Lower lobe of right lung (tissue), 2 donors: ENCODE data around the gene SNAI1. TPM values are rescaled to one million over a fixed set of nuclear protein-coding genes. Genes with fewer than 3 reads are reported as not detected.
A peak's percentile ranks its signal among the peaks of the same experiment; 100 is the strongest.
"Not testable (repeated sequence)": the region's sequence is repeated elsewhere in the genome, so short reads cannot be mapped to it uniquely, and the experiment has no call there.

ENCODE experiments used
- ATAC-seq, 2 donors: fragments of 200-7000 bp; cut with Tn5 transposase; one replicate each; pipeline ENCODE4 v1.9.1; 2020 to 2022; ENCODE audit warnings: mild to moderate bottlenecking in 2 of 2, moderate library complexity in 2 of 2
- DNase-seq: peaks from one replicate; pipeline ENCODE4 v3.0.0-alpha.2; 2020
- H3K27ac ChIP-seq: fragments of 200-600 bp; one replicate; pipeline ENCODE4 v1.8.0; 2022
- H3K27me3 ChIP-seq: fragments of 200-600 bp; one replicate; pipeline ENCODE4 v1.8.0; 2022; ENCODE audit warnings: low read depth
- H3K36me3 ChIP-seq: fragments of 200-600 bp; one replicate; pipeline ENCODE4 v1.8.0; 2022; ENCODE audit warnings: mild to moderate bottlenecking
- H3K4me1 ChIP-seq: fragments of 200-600 bp; one replicate; pipeline ENCODE4 v1.8.0; 2022
- H3K4me3 ChIP-seq: fragments of 200-600 bp; one replicate; pipeline ENCODE4 v1.8.0; 2022; ENCODE audit warnings: mild to moderate bottlenecking
- H3K9me3 ChIP-seq: fragments of 200-600 bp; one replicate; pipeline ENCODE4 v1.8.0; 2022
- CTCF ChIP-seq: fragments of 200-600 bp; IDR thresholded peaks from one replicate; pipeline ENCODE4 v1.8.0; 2022; ENCODE audit warnings: antibody characterized with exemption, mild to moderate bottlenecking
- intact Hi-C: fragments of 100-400 bp; cut with DNase I; formaldehyde crosslinking; loops from one replicate; pipeline ENCODE4 v1.11.0; 2022
- total RNA-seq: library from RNA; stranded (reverse); fragmentation: NEBNext Ultra II Directional; extraction: Animal tissue kit (Norgen Biotek cat#: 25700); gene quantifications from one replicate; pipeline ENCODE4 v1.2.1, GENCODE V29; 2021
- donor health status: DM: no; HTN: yes; CAD: no; lungs with severe emphysema.

Gene SNAI1
- total RNA-seq, 1 donor from 2014 or later = 1.9 TPM

- ATAC-seq = no peak
- DNase-seq = no peak
- H3K27ac ChIP-seq = no peak overlapping the region
- no peak for TF ChIP-seq CTCF
- intact Hi-C loops = no loop called here
- no peak overlapping the region for H3K4me3 ChIP-seq
- H3K9me3 ChIP-seq = no peaks in the 10 kb centered on the region
- no peaks in the 10 kb centered on the region for H3K27me3 ChIP-seq
- H3K36me3 ChIP-seq = no peaks in the 10 kb centered on the region
- H3K4me1 ChIP-seq = no peaks in the 10 kb centered on the region
Observed at GRCh38 chr20:49966861-49967260, 15.9 kb upstream of the SNAI1 start.

GRCh38 chr20:49969234-49969633 lies 13.5 kb upstream of the SNAI1 start:
- Histone ChIP-seq H3K27ac (peak overlapping the region; percentile 10), H3K27me3 (no peaks in the 10 kb centered on the region), H3K4me3 (no peak overlapping the region), H3K4me1 (no peaks in the 10 kb centered on the region), H3K9me3 (no peaks in the 10 kb centered on the region), H3K36me3 (no peaks in the 10 kb centered on the region)
- ATAC-seq (no peak), DNase-seq (no peak)
- intact Hi-C loops = no loop called here
- TF ChIP-seq CTCF = no peak

GRCh38 chr20:49969946-49970345 lies 12.8 kb upstream of the SNAI1 start:
- H3K27me3 ChIP-seq = no peaks in the 10 kb centered on the region
- no peak for TF ChIP-seq CTCF
- intact Hi-C loops = no loop called here
- no peaks in the 10 kb centered on the region for H3K36me3 ChIP-seq
- H3K27ac ChIP-seq = no peak overlapping the region
- no peaks in the 10 kb centered on the region for H3K9me3 ChIP-seq
- no peak for ATAC-seq
- no peak overlapping the region for H3K4me3 ChIP-seq
- no peaks in the 10 kb centered on the region for H3K4me1 ChIP-seq
- DNase-seq = no peak

- intact Hi-C loops = no loop called here
- H3K9me3 ChIP-seq = no peaks in the 10 kb centered on the region
- H3K27ac ChIP-seq = no peak overlapping the region
- no peaks in the 10 kb centered on the region for H3K4me1 ChIP-seq
- no peak for DNase-seq
- TF ChIP-seq CTCF = no peak
- H3K4me3 ChIP-seq = no peak overlapping the region
- no peaks in the 10 kb centered on the region for H3K36me3 ChIP-seq
- ATAC-seq = no peak
- H3K27me3 ChIP-seq = no peaks in the 10 kb centered on the region
Observed at GRCh38 chr20:49970498-49970897, 12.3 kb upstream of the SNAI1 start.

GRCh38 chr20:49973981-49974380 lies 8.8 kb upstream of the SNAI1 start:
- Histone ChIP-seq H3K36me3 (no peaks in the 10 kb centered on the region), H3K27ac (no peak overlapping the region), H3K4me3 (no peak overlapping the region), H3K4me1 (peaks cover 4% of the 10 kb centered on the region), H3K9me3 (no peaks in the 10 kb centered on the region), H3K27me3 (no peaks in the 10 kb centered on the region)
- TF ChIP-seq CTCF = no peak
- DNase-seq (no peak), ATAC-seq (no peak)
- intact Hi-C loops = no loop called here

GRCh38 chr20:49976542-49976941 lies 6.2 kb upstream of the SNAI1 start:
- Histone ChIP-seq H3K4me1 (peaks cover 10% of the 10 kb centered on the region), H3K27me3 (no peaks in the 10 kb centered on the region), H3K27ac (no peak overlapping the region), H3K4me3 (no peak overlapping the region), H3K36me3 (no peaks in the 10 kb centered on the region), H3K9me3 (no peaks in the 10 kb centered on the region)
- no peak for TF ChIP-seq CTCF
- ATAC-seq (no peak), DNase-seq (no peak)
- intact Hi-C loops = loop anchor here (5.0 kb wide), 1 partner anchor 96 kb away; no protein-coding TSS in a partner anchor

- not testable (repeated sequence) for ATAC-seq, H3K4me3 ChIP-seq, H3K36me3 ChIP-seq, H3K9me3 ChIP-seq, DNase-seq, H3K27ac ChIP-seq, H3K27me3 ChIP-seq
- intact Hi-C loops = loop anchor here (5.0 kb wide), 1 partner anchor 95 kb away; no protein-coding TSS in a partner anchor
- peaks cover 17% of the 10 kb centered on the region for H3K4me1 ChIP-seq
Observed at GRCh38 chr20:49977740-49978139, 5.0 kb upstream of the SNAI1 start.
